GM19395 (cell line): ENCODE measurements around the gene TAF11L3.
"Not testable (repeated sequence)": the region's sequence is repeated elsewhere in the genome, so short reads cannot be mapped to it uniquely, and the experiment has no call there.

ENCODE experiments used
- ATAC-seq: cut with Tn5 transposase; IDR thresholded peaks from one replicate; pipeline ENCODE4 v1.9.1; 2021; ENCODE audit warnings: mild to moderate bottlenecking, moderate library complexity; ENCODE audit not compliant: unreplicated experiment

Gene TAF11L3

GRCh38 chr5:17518067-17518466, at the start of gene TAF11L3:
Gene TAF11L3 (plus strand): TSS chr5:17518367.
- not testable (repeated sequence) for ATAC-seq

GRCh38 chr5:17470064-17470463, 48.1 kb upstream of the TAF11L3 start:
- ATAC-seq = no peak

GRCh38 chr5:17475064-17475463, 43.1 kb upstream of the TAF11L3 start:
- not testable (repeated sequence) for ATAC-seq

GRCh38 chr5:17477043-17477442, 41.1 kb upstream of the TAF11L3 start:
- no peak for ATAC-seq

GRCh38 chr5:17477573-17478265, 40.4 kb upstream of the TAF11L3 start:
- ATAC-seq = no peak

- no peak for ATAC-seq
These were observed 36.8 kb upstream of the TAF11L3 start for GRCh38 chr5:17481378-17481777.

- ATAC-seq = no peak
These were observed 35.4 kb upstream of the TAF11L3 start for GRCh38 chr5:17482790-17483189.

- not testable (repeated sequence) for ATAC-seq
These were observed 31.5 kb upstream of the TAF11L3 start for GRCh38 chr5:17486464-17487173.

- ATAC-seq = no peak
These were observed 31.0 kb upstream of the TAF11L3 start for GRCh38 chr5:17487174-17487512.

- ATAC-seq = not testable (repeated sequence)
These were observed 26.9 kb upstream of the TAF11L3 start for GRCh38 chr5:17491257-17491656.

- ATAC-seq = no peak
These were observed 25.4 kb upstream of the TAF11L3 start for GRCh38 chr5:17492770-17493169.

GRCh38 chr5:17497446-17497845, 20.7 kb upstream of the TAF11L3 start:
- ATAC-seq = no peak

GRCh38 chr5:17497931-17498330, 20.2 kb upstream of the TAF11L3 start, which contains the start of gene TAF11L2:
Gene TAF11L2 (plus strand): TSS chr5:17498231.
- ATAC-seq = not testable (repeated sequence)

- ATAC-seq = no peak
These were observed 6.3 kb upstream of the TAF11L3 start for GRCh38 chr5:17511775-17512325.

GRCh38 chr5:17517526-17517925, 641 bp upstream of the TAF11L3 start:
- ATAC-seq = not testable (repeated sequence)

- not testable (repeated sequence) for ATAC-seq
These were observed 1.3 kb downstream of the TAF11L3 start for GRCh38 chr5:17519508-17519907.

GRCh38 chr5:17521501-17521900, 3.3 kb downstream of the TAF11L3 start, which contains the start of gene TAF11L4:
Gene TAF11L4 (plus strand): TSS chr5:17521801.
- not testable (repeated sequence) for ATAC-seq

- not testable (repeated sequence) for ATAC-seq
These were observed 6.8 kb downstream of the TAF11L3 start, which contains the start of gene TAF11L5 for GRCh38 chr5:17524935-17525334. Gene TAF11L5 (plus strand): TSS chr5:17525235.

- not testable (repeated sequence) for ATAC-seq
These were observed 8.3 kb downstream of the TAF11L3 start for GRCh38 chr5:17526504-17526903.

GRCh38 chr5:17528369-17528768, 10.2 kb downstream of the TAF11L3 start, which contains the start of gene TAF11L6:
Gene TAF11L6 (plus strand): TSS chr5:17528669.
- not testable (repeated sequence) for ATAC-seq
